ENCODE results near the gene NKD2.

GRCh38 chr5:1074226-1074625 is 65.6 kb downstream of the NKD2 start:
- no peak for TF ChIP-seq EZH2phosphoT487 (IDR thresholded peaks at IDR 0.05; ENCODE audit: insufficient read depth, low read depth)
- no peak for TF ChIP-seq EZH2 (IDR thresholded peaks at IDR 0.05; ENCODE audit: insufficient read depth, poor library complexity, severe bottlenecking)
